ACC112 (cell line): ENCODE data around the gene DIAPH3.

Experiments used
- H2AFZ ChIP-seq: fragments of 200-600 bp; sonication (generic); one replicate; pipeline ENCODE4 v1.6.0; 2017; ENCODE audit warnings: antibody characterized with exemption, low read length; ENCODE audit not compliant: unreplicated experiment
- H3K27ac ChIP-seq: fragments of 200-600 bp; sonication (generic); 2 replicates; pipeline ENCODE4 v1.5.1; 2014; ENCODE audit warnings: low read depth, mild to moderate bottlenecking, antibody characterized with exemption, low read length, moderate library complexity
- H3K27me3 ChIP-seq: fragments of 200-600 bp; sonication (generic); 2 replicates; pipeline ENCODE4 v1.6.1; 2014; ENCODE audit warnings: mild to moderate bottlenecking, antibody characterized with exemption, low read length, moderate library complexity, mixed read lengths; ENCODE audit not compliant: insufficient read depth
- H3K36me3 ChIP-seq: fragments of 200-600 bp; sonication (generic); 2 replicates; pipeline ENCODE4 v1.6.1; 2016; ENCODE audit warnings: mild to moderate bottlenecking, antibody characterized with exemption, low read length, moderate library complexity, mixed read lengths; ENCODE audit not compliant: insufficient read depth
- H3K4me1 ChIP-seq: fragments of 200-600 bp; sonication (generic); one replicate; pipeline ENCODE4 v1.6.1; 2016; ENCODE audit warnings: low read length, mixed read lengths; ENCODE audit not compliant: insufficient read depth, unreplicated experiment, control insufficient read depth
- H3K4me3 ChIP-seq: fragments of 200-600 bp; sonication (generic); 2 replicates; pipeline ENCODE4 v1.5.1; 2014; ENCODE audit warnings: mild to moderate bottlenecking, low read depth, low read length
- H3K79me2 ChIP-seq: fragments of 200-600 bp; sonication (generic); one replicate; pipeline ENCODE4 v1.6.0; 2016; ENCODE audit warnings: low read length; ENCODE audit not compliant: control insufficient read depth, unreplicated experiment, insufficient read depth

DIAPH3 gene

GRCh38 chr13:59915252-59915651 lies 248.5 kb downstream of the DIAPH3 start:
- H3K27me3 ChIP-seq = no peaks in the 10 kb centered on the region
- H2AFZ ChIP-seq = no peak overlapping the region
- no peaks in the 10 kb centered on the region for H3K36me3 ChIP-seq
- H3K4me1 ChIP-seq = no peaks in the 10 kb centered on the region
- H3K79me2 ChIP-seq = no peaks in the 10 kb centered on the region
- no peak overlapping the region for H3K27ac ChIP-seq
- no peak overlapping the region for H3K4me3 ChIP-seq

GRCh38 chr13:59914556-59914955 lies 249.2 kb downstream of the DIAPH3 start:
- H3K4me3 ChIP-seq = no peak overlapping the region
- no peak overlapping the region for H3K27ac ChIP-seq
- no peaks in the 10 kb centered on the region for H3K27me3 ChIP-seq
- no peaks in the 10 kb centered on the region for H3K79me2 ChIP-seq
- no peaks in the 10 kb centered on the region for H3K36me3 ChIP-seq
- no peak overlapping the region for H2AFZ ChIP-seq
- no peaks in the 10 kb centered on the region for H3K4me1 ChIP-seq

DNA sequence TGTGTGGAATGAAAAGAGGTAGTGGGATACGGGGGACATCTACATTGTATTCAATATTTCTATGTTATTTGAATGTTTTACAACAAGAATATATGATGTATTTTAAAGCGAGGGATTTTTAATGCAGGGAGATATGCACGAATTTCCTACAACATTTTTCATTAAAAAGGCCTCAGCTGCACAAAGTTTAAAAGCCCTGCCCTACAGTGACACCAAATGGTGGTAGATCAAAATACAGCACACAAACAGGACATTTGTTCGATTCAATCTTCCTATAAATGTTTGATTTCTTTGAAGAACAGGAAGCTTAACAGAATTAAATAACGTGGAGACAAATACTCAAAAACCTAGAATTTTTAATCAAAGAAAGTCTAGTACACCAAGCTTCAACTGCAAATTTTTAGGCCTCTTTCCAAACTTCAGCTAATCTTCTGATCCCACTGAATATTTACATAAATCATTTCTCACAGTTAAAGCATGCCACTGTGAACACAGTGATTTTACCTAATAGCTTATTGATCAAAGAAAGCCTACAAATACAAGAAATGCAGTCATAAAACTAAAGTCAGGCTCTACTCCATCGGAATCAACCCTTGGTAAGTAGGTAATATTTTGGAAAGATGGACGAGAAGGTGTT lies 257.2 kb downstream of the DIAPH3 start:
- no peak overlapping the region for H3K4me3 ChIP-seq
- no peaks in the 10 kb centered on the region for H3K27me3 ChIP-seq
- H3K36me3 ChIP-seq = no peaks in the 10 kb centered on the region
- no peak overlapping the region for H2AFZ ChIP-seq
- no peaks in the 10 kb centered on the region for H3K4me1 ChIP-seq
- H3K27ac ChIP-seq = no peak overlapping the region
- no peaks in the 10 kb centered on the region for H3K79me2 ChIP-seq

- Histone ChIP-seq H3K27ac (no peak overlapping the region), H2AFZ (no peak overlapping the region), H3K4me1 (no peaks in the 10 kb centered on the region), H3K79me2 (no peaks in the 10 kb centered on the region), H3K4me3 (no peak overlapping the region), H3K27me3 (no peaks in the 10 kb centered on the region), H3K36me3 (no peaks in the 10 kb centered on the region)
These were observed 262.5 kb downstream of the DIAPH3 start for GRCh38 chr13:59901191-59901590.

- Histone ChIP-seq H3K4me1 (no peaks in the 10 kb centered on the region), H3K27me3 (no peaks in the 10 kb centered on the region), H3K27ac (no peak overlapping the region), H3K36me3 (no peaks in the 10 kb centered on the region), H3K4me3 (no peak overlapping the region), H3K79me2 (no peaks in the 10 kb centered on the region), H2AFZ (no peak overlapping the region)
These were observed 265.7 kb downstream of the DIAPH3 start for GRCh38 chr13:59898066-59898465.

DNA sequence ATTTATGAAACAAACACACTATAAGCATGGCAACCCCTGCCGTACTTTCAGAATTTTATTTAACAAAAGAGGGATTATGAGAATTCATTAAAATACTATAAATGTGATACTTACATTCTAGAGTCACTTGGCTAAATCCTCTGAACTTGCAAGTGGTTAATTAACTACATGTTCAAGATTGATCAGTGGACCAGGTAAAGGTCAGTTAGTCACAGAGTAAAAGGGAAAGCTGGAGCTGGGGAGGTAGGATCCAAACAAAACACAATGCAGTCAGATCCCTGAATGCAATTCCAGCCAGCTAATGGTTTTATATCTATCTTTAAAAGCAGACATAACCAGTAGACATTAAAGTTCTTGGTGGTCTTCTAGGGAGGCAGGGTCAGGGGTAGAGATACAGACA lies 270.5 kb downstream of the DIAPH3 start:
- no peaks in the 10 kb centered on the region for H3K36me3 ChIP-seq
- no peaks in the 10 kb centered on the region for H3K4me1 ChIP-seq
- no peak overlapping the region for H2AFZ ChIP-seq
- H3K4me3 ChIP-seq = no peak overlapping the region
- no peaks in the 10 kb centered on the region for H3K79me2 ChIP-seq
- no peak overlapping the region for H3K27ac ChIP-seq
- H3K27me3 ChIP-seq = no peaks in the 10 kb centered on the region

DNA sequence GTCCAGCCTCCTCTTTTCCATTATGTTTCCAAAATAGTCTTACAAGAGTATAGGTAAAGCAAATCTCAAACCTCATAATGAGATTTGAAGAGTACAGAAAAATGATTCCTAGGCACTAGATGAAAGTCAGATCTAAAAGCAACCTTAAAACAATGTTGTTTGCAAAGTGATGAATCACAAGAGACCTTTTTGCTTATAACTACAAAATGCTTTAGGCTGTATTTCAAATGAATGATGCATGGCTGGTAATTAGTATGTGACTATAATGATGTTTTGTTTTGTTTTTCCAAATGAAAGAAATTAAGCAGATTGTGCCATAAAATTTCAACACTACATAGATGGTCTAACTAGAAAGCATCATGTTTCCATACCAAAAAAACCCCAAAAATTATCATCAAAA lies 272.7 kb downstream of the DIAPH3 start:
- Histone ChIP-seq H3K27ac (no peak overlapping the region), H3K4me1 (no peaks in the 10 kb centered on the region), H3K27me3 (no peaks in the 10 kb centered on the region), H3K36me3 (no peaks in the 10 kb centered on the region), H2AFZ (no peak overlapping the region), H3K79me2 (no peaks in the 10 kb centered on the region), H3K4me3 (no peak overlapping the region)

DNA sequence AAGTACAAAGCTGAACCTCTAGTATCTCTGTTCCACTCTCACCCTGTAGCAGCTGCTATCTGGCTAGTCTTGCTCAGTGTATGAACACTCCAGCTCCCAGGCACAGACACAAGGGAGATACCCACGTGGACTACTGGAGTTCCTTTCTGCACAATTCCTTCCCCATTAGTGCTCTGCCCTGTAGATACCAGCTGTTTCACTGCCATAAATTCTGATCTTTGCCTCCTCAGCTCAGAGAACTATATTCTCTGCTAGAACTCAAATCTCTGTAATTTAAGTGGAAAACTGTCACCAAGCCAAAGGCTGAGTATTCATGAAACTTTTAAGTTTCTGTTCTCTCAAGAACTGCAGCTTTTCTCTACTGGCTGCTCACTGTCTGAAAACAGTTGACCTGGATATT lies 273.7 kb downstream of the DIAPH3 start:
- H2AFZ ChIP-seq = no peak overlapping the region
- H3K36me3 ChIP-seq = no peaks in the 10 kb centered on the region

DNA sequence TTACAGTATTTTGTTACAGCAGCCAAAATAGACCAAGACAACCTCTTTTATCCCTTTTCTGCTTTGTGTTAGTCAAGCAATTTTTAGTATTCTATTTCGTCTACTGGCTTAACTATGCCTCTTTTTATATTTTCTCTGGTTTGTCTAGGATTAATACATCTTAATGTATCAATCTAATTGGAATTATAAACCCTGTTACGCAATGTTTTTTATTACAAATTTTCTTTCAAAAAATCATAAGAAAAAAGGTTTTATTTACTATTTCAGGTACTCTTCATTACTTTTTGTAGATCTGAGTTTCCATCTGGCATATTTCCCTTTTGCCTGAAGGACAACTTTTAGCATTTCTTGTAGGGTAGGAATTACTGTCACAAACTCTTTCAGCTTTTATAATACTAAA lies 275.3 kb downstream of the DIAPH3 start:
- H3K27ac ChIP-seq = no peak overlapping the region
- no peak overlapping the region for H2AFZ ChIP-seq

More for the DNA sequence above, 273.7 kb downstream of the DIAPH3 start:
- Histone ChIP-seq H3K27me3 (no peaks in the 10 kb centered on the region), H3K4me1 (no peaks in the 10 kb centered on the region), H3K4me3 (no peak overlapping the region), H3K79me2 (no peaks in the 10 kb centered on the region), H3K27ac (no peak overlapping the region)

GRCh38 chr13:59885076-59885475 lies 278.7 kb downstream of the DIAPH3 start:
- Histone ChIP-seq H3K4me3 (no peak overlapping the region), H2AFZ (no peak overlapping the region), H3K79me2 (no peaks in the 10 kb centered on the region), H3K4me1 (peaks cover 4% of the 10 kb centered on the region), H3K27ac (no peak overlapping the region), H3K27me3 (no peaks in the 10 kb centered on the region), H3K36me3 (no peaks in the 10 kb centered on the region)

More for the DNA sequence above, 275.3 kb downstream of the DIAPH3 start:
- H3K79me2 ChIP-seq = no peaks in the 10 kb centered on the region
- no peaks in the 10 kb centered on the region for H3K27me3 ChIP-seq
- no peaks in the 10 kb centered on the region for H3K36me3 ChIP-seq
- H3K4me1 ChIP-seq = no peaks in the 10 kb centered on the region
- no peak overlapping the region for H3K4me3 ChIP-seq

GRCh38 chr13:59883885-59884284 lies 279.8 kb downstream of the DIAPH3 start:
- no peak overlapping the region for H2AFZ ChIP-seq
- no peaks in the 10 kb centered on the region for H3K79me2 ChIP-seq
- no peaks in the 10 kb centered on the region for H3K27me3 ChIP-seq
- no peak overlapping the region for H3K4me3 ChIP-seq
- peaks cover 8% of the 10 kb centered on the region for H3K4me1 ChIP-seq
- no peak overlapping the region for H3K27ac ChIP-seq
- peaks cover 6% of the 10 kb centered on the region; the same call in 1 of the 2 replicates for H3K36me3 ChIP-seq
